Astrocyte of the cerebellum (primary cell): ENCODE measurements around the gene ZNFX1.
A peak's percentile ranks its signal among the peaks of the same experiment; 100 is the strongest.

ENCODE experiments used
- DNase-seq: peaks from one replicate; pipeline ENCODE4 v3.0.0-alpha.2; 2011; ENCODE audit warnings: low read depth
- H3K4me3 ChIP-seq: 2 replicates; pipeline ENCODE4 v1.5.1; 2011; ENCODE audit warnings: mild to moderate bottlenecking, low read depth, low read length, moderate library complexity
- in situ Hi-C: cut with HindIII; loops from 2 replicates; pipeline ENCODE4 v1.10.0; 2017; ENCODE audit warnings: low sequenced_read_pairs
- TF ChIP-seq, protein P1 (sequence below): IDR thresholded peaks from 2 replicates; pipeline ENCODE4 v1.5.1; 2012; ENCODE audit warnings: low read length, low read depth, moderate library complexity, mild to moderate bottlenecking; ENCODE audit errors: missing control alignments

The ZNFX1 gene

GRCh38 chr20:49278036-49278817 is at the start of gene ZNFX1:
Gene ZNFX1, minus strand, starts transcription at chr20:49278057. Its CDS starts 2,218 bp downstream, at chr20:49275839.
- H3K4me3 ChIP-seq: peak within 1 kb of the TSS; percentile 96
- in situ Hi-C loops: no loop called here
- DNase-seq: peak; percentile 94
- TF ChIP-seq, protein P1, sequence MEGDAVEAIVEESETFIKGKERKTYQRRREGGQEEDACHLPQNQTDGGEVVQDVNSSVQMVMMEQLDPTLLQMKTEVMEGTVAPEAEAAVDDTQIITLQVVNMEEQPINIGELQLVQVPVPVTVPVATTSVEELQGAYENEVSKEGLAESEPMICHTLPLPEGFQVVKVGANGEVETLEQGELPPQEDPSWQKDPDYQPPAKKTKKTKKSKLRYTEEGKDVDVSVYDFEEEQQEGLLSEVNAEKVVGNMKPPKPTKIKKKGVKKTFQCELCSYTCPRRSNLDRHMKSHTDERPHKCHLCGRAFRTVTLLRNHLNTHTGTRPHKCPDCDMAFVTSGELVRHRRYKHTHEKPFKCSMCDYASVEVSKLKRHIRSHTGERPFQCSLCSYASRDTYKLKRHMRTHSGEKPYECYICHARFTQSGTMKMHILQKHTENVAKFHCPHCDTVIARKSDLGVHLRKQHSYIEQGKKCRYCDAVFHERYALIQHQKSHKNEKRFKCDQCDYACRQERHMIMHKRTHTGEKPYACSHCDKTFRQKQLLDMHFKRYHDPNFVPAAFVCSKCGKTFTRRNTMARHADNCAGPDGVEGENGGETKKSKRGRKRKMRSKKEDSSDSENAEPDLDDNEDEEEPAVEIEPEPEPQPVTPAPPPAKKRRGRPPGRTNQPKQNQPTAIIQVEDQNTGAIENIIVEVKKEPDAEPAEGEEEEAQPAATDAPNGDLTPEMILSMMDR: no peak

GRCh38 chr20:49326026-49326425 is 48.2 kb upstream of the ZNFX1 start:
- no peak for DNase-seq
- in situ Hi-C loops: loop anchor here (10.0 kb wide), 1 partner anchor 199 kb away; no protein-coding TSS in a partner anchor
- TF ChIP-seq, protein P1: no peak
- no peak overlapping the region for H3K4me3 ChIP-seq

- no peak overlapping the region for H3K4me3 ChIP-seq
- no peak for DNase-seq
- in situ Hi-C loops: loop anchor here (5.0 to 10.0 kb wide), 2 partner anchors 37 to 200 kb away; no protein-coding TSS in a partner anchor
- TF ChIP-seq, protein P1: no peak
Measured at GRCh38 chr20:49324306-49324705, 46.4 kb upstream of the ZNFX1 start.

- in situ Hi-C loops: loop anchor here (5.0 to 10.0 kb wide), 2 partner anchors 36 to 201 kb away; no protein-coding TSS in a partner anchor
- no peak overlapping the region for H3K4me3 ChIP-seq
- TF ChIP-seq, protein P1: peak; percentile 56
- DNase-seq: peak; percentile 64
Measured at GRCh38 chr20:49323622-49324238, 45.9 kb upstream of the ZNFX1 start.

DNA sequence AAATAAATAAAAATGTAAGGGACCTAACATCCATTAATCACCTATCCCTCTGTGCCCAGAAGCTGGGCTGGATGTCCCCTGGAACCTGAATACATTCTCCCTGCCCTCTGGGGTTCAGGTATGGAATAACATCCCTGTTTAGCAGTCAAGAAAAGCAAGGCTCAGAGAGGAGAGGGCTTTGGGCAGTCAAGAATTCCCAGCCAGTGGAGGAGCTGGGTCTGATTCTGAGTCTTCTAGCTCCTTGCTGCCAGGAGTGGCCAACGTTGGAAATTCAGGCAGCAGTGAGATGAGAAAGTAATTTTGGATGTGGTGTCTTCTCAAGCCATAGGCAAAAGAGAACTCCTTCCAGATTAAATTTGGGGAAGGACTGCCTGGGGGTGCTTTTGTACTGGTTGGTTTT is 42.6 kb upstream of the ZNFX1 start:
- no peak overlapping the region for H3K4me3 ChIP-seq
- DNase-seq: no peak
- in situ Hi-C loops: loop anchor here (5.0 to 10.0 kb wide), 2 partner anchors 33 to 204 kb away; no protein-coding TSS in a partner anchor
- TF ChIP-seq, protein P1: peak; percentile 69

DNA sequence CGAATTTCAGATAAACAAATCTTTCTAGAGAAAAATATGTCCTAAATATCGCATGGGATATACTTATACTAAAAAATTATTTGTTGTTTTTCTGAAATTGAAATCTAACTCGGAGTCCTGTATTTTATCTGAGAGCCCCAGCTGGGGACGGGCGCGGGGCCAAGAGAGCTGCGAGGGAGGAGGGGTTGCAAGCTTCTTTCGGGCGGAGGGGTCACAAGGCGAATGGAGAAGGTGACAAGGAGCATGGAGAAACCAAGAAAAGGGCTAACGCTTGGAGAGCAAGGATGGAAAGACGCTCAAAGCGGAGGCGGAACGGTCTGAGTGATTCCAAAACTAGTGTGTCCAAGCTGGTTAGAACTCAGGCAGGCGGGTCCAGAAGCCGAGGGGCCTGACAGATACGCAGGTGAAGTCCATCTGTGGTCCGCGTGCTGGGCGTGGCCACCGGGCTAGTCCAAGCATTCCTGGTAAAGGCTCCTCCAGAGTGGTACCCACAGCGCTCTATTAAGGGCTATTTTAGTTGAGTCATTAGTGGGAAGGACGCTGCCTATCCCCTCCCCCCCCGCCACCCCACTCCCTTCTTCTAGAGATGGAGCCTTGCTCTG is 41.5 kb upstream of the ZNFX1 start:
- TF ChIP-seq, protein P1: no peak
- no peak for DNase-seq
- in situ Hi-C loops: no loop called here
- peak overlapping the region; percentile 21 for H3K4me3 ChIP-seq
